ENCODE data around the gene G6PD. TPM values are rescaled to one million over a fixed set of nuclear protein-coding genes. Genes with fewer than 3 reads are reported as not detected.
"Not testable (repeated sequence)": the region's sequence is repeated elsewhere in the genome, so short reads cannot be mapped to it uniquely, and the experiment has no call there.

Gene G6PD
- total RNA-seq, 1 experiment from 2014 or later: 205 TPM

DNA sequence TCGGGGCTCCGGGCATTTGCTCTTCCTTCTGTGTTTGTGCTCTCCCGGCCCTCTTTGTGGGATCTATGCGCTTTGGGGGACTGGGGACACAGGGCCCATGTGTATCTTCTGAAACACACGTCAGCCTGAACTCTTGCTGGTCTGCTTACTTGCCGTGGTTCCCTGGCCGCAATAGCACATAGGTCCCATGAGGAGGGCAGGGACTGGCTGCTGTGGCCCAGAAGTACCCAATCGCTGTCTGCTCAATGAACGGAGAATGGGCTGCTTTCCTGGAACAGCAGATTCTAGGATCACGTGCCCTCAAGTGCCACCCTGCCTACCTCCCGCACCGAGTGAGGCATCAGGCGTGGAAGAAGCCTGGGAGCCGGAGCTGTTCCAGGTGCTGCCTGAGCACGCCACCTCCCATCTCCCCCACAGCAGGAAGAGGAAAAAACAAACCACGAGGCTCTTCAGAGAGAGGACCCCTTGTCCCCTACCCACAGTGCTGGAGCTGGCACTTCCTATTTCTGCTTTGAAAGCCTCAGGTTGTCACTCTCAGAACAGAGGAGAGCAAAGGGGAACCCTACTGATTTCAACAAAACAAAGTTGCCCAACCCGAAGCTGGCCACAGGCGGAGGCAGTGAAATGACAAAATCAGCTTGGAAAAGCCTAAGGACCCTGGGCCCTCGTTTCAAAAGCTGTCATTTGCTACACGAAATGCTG lies 3.8 kb downstream of the G6PD start:
- no peak for DNase-seq (ENCODE audit: low read depth)

DNA sequence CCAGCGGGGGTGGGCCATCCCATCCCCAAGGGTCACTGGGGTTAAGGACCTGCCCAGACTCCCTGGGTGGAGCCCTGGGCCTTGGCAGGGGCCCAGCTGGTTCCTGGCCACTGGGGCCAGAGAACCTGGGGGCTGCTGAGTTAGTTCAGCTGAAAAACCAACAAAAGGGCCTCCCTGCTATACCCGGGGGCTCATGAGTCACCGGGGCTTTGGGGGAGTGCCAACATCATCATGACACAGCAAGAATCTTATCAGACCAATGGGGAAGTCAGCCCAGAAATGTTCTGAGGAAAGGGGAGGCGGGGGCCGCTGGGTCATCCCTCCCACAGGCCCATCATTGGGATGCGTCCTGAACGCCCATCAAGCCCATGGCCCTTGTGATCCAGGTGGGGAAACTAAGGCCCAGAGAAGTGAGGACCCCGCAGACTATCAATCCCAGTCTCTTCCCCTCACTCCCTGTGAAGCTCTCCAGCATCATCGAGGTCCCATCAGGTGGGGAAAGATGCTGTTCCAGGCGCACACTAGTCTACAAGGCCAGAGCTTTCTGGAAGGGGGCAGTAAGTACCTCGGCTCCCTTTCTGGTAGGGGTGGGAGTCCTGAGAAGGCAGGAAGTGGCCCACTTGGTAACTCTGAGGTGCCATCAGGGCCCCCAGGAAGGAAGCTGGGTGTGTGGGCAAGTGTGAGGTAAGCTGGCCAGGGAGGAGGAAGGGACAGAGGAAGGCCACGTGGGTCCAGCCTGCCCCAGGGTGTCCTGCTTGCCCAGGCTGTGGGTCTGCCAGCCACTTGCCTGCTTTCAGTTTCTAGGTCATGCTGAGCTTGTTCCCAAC lies 4.5 kb downstream of the G6PD start:
- peak; percentile 98 for DNase-seq (ENCODE audit: low read depth)

DNA sequence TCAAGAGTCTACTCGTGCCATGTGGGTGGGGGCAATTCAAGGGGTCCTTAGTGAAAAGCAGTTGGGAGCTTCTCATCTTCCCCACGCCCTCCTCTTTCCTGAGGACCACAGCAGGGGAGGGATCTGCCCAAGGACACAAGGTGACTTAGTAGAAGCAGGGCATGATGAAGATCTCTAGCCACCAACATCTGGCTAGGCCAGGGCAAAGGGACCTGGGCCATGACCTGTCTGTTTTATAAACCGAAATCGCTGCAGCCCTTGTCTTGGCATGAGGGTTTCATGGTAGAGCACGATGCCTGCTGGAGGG lies 5.1 kb downstream of the G6PD start:
- no peak for DNase-seq (ENCODE audit: low read depth)

- DNase-seq (ENCODE audit: low read depth): peak; percentile 93
Measured at GRCh38 chrX:154540897-154541535, 5.6 kb downstream of the G6PD start.

DNA sequence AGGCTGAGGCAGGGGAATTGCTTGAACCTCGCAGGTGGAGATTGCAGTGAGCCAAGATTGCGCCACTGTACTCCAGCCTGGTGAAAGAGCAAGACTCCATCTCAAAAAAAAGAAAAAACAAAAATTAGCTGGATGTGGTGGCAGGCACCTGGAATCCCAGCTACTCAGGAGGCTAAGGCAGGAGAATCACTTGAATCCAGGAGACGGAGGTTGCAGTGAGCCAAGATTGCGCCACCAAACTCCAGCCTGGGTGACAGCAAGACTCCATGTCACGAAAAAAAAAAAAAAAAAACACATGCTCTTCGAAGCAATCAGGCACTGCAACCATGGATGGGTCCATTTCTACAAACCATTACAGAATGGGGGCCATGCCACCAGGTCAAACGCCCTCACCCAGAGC lies 6.3 kb downstream of the G6PD start:
- DNase-seq (ENCODE audit: low read depth): not testable (repeated sequence)

GRCh38 chrX:154539077-154539476 lies 7.6 kb downstream of the G6PD start:
- no peak for DNase-seq (ENCODE audit: low read depth)

DNA sequence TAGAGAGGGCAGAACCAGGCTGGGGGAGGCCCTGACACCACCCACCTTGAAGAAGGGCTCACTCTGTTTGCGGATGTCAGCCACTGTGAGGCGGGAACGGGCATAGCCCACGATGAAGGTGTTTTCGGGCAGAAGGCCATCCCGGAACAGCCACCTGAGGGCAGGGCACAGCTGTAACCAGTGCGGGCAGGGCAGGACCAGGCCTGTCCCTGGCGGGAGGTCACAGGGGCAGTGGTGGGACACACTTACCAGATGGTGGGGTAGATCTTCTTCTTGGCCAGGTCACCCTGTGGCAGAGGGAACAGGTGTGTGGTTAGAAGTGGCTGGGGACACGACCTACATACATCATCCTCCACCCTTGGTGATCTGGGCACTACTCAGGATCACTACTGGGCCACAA lies 10.8 kb downstream of the G6PD start:
- no peak for DNase-seq (ENCODE audit: low read depth)

- peak; percentile 82 for DNase-seq (ENCODE audit: low read depth)
Measured at GRCh38 chrX:154534526-154535322, 11.9 kb downstream of the G6PD start.

GRCh38 chrX:154532690-154533089 lies 14.0 kb downstream of the G6PD start:
- DNase-seq (ENCODE audit: low read depth): no peak

DNA sequence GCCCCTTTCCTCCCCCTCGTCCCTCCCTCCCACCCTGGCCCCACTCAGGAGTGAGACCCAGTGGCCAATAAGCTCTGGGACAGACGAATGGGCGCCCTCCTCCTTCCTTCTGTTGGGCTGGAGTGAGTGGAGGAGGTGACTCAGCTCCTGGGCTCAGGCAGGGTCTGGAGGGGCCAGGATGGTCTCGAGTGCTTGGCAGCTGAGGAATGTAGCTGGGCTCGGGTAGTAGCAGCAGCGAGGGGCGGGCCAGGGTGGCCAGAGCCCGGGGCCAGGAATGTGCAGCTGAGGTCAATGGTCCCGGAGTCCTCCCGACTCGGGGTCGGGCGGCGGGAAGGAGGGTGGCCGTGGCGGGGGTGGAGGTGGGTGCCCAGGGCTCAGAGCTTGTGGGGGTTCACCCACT lies 15.0 kb downstream of the G6PD start:
- peak; percentile 76 for DNase-seq (ENCODE audit: low read depth)

GRCh38 chrX:154530286-154530685 lies 16.4 kb downstream of the G6PD start:
- DNase-seq (ENCODE audit: low read depth): no peak

DNA sequence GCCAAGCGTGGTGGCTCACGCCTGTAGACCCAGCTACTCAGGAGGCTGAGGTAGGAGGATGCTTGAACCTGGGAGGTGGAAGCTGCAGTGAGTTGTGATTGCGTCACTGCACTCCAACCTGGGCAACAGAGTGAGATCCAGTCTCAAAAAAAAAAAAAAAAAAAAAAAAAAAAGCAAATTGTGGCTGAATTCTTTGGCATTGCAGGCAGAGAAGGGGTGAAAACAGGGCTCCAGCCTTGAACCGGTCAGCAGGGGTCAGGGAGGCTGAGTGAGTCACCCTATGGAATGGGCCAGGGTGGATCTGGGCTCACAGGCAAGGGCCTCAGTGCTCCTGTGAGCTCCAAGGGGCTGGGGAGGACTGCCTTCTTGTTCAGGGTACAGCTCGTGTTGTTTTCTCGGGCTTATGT lies 17.4 kb downstream of the G6PD start:
- DNase-seq (ENCODE audit: low read depth): peak; percentile 81

DNA sequence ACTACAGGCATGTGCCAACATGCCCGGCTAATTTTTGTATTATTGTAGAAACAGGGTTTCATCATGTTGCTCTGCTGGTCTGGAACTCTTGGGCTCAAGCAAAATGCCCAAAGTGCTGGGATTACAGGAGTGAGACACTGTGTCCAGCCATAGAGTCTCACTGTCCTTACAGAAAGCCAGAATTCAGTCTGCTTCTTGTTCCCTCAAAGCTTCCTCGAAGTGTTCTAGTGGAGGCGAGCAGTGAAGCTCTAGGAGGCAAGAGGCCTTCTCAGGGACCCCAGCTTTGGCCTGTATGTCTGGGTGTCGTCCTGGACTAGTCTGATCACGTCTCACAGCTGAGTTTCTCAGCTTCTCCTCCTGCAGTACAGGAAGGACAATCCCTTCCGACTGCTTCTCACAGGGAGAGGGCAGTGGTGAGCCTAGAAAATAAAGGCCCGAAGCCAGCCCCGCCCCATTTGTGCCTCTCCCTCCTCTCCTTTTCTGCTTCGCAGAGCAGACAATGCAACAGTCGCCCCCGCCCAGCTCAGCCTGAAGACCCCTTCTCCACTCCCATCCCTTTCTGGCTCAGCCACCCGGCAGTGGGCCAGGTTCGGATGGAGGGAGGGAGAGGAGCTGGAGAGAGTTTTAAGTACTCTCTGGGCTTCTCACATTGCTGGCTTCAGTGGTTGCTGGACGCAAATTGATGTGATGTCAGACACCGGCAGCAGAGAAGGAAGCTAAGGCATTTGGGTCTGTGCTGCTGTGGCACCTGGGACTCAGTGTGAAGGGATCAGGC lies 19.6 kb downstream of the G6PD start:
- peak; percentile 85 for DNase-seq (ENCODE audit: low read depth)

- DNase-seq (ENCODE audit: low read depth): no peak
Measured at GRCh38 chrX:154525606-154526490, 20.8 kb downstream of the G6PD start.

GRCh38 chrX:154519389-154519788 lies 27.3 kb downstream of the G6PD start:
- no peak for DNase-seq (ENCODE audit: low read depth)

DNA sequence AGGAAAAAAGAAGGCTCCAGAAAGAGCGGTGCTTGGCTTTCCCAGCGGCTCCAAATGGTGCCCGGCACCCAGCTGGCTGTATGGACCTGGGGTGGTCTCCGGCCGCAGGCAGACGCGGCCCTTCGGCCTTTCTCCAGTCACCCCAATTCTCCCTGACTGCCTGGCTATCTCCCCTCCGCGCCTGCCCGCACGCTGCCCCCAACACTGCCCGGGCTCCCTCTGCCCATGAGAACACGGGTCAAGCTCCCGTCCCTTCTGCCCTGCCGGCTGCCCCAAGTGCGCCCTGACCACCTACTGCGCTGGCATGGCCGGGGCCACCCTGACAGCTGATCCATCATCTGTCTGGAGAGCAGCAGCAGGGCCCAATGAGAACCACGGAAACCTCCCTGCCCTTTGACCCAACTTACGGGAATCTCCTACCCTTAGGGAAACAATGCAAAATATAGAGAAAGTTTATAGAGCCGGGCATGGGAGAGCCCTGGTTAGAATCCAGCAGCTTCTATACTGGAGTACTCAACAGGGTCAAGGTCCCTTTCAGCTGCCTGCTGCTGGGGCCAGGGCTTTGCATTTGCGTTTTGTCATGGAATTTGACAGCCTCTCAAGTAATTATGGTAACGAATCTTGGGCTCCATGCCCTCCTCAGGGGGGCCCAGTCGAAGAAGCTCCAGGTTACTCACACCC lies 29.4 kb downstream of the G6PD start:
- no peak for DNase-seq (ENCODE audit: low read depth)

DNA sequence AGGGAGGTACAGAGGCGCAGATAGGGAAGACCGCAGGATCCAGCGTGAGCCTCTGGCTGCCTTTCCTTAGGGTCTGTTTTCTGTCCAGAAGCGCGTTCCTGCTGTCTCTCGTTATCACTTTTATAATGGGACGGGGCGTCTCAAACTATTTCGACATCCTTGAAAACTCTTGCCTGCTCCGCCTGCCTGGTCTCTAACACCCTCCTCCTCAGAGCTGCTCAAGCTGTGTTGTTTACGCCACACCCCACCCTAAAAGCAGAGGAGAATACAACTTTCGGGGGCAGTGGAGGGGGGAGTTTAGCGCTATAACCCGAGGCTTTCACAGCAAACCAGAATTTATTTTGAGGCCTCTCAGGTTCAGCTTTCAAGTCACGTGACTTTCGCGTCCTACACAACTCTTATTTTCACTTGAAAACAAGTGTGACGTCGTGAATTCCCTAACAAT lies 30.0 kb downstream of the G6PD start:
- no peak for DNase-seq (ENCODE audit: low read depth)

GRCh38 chrX:154515966-154516655 lies 30.5 kb downstream of the G6PD start, which contains the start of gene FAM3A:
FAM3A (minus strand) TSS chrX:154516232; CDS start chrX:154515772, 460 bp downstream.
- peak; percentile 86 for DNase-seq (ENCODE audit: low read depth)
